HG03066 (cell line): ENCODE results near the gene BST1.
"Not testable (repeated sequence)": the region's sequence is repeated elsewhere in the genome, so short reads cannot be mapped to it uniquely, and the experiment has no call there.

Experiments used
- ATAC-seq: cut with Tn5 transposase; IDR thresholded peaks from one replicate; pipeline ENCODE4 v1.9.1; 2021; ENCODE audit warnings: low read depth; ENCODE audit not compliant: unreplicated experiment

Gene BST1

GRCh38 chr4:15706646-15707362 lies 3.9 kb downstream of the BST1 start:
- no peak for ATAC-seq

- no peak for ATAC-seq
Measured at GRCh38 chr4:15707363-15707715, 4.5 kb downstream of the BST1 start.

- no peak for ATAC-seq
Measured at GRCh38 chr4:15711762-15712161, 8.9 kb downstream of the BST1 start.

GRCh38 chr4:15712214-15712613 lies 9.3 kb downstream of the BST1 start:
- no peak for ATAC-seq

- ATAC-seq = no peak
Measured at GRCh38 chr4:15714141-15714540, 11.3 kb downstream of the BST1 start.

- no peak for ATAC-seq
Measured at GRCh38 chr4:15714646-15715435, 12.0 kb downstream of the BST1 start.

GRCh38 chr4:15716115-15716514 lies 13.2 kb downstream of the BST1 start:
- ATAC-seq = no peak

DNA sequence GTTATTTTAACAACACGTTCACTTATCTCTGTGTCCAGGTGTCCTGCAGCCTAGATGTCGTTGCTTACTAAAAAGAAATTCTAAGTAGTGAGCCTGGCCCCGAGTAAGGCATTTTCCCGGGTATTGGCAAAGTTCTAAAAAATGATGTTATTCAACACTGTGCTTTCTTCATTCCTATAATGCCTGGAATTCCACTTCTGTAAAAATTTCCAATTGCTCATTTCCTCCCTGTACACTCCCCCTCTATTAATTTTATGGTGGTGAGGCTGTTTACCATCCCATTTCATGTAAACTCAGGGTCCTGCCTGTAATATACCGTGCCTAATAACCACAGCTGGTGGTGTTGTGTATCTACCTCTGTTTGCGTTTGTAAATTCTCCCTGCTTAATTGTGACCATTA lies 14.2 kb downstream of the BST1 start:
- no peak for ATAC-seq

GRCh38 chr4:15717657-15718416 lies 15.0 kb downstream of the BST1 start:
- ATAC-seq = no peak

DNA sequence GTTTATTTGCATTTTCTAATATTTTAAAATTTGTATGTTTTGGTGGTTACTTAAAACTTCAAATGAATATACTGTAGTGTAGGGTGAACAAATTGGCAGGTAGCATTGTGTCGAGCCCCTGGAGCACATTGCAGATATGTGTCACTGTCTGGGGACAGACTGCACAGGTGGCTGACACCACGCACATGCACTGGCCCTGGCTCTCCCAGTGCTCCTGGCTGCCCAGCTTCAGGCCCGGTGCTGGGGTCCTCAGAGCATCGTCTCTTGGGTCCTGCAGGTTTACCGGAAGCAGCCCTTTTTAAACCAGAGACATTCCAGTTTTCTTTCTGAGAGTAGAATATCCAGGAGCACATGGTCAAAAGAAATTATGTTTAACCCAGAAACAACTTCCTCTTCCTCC lies 15.6 kb downstream of the BST1 start:
- ATAC-seq = no peak

DNA sequence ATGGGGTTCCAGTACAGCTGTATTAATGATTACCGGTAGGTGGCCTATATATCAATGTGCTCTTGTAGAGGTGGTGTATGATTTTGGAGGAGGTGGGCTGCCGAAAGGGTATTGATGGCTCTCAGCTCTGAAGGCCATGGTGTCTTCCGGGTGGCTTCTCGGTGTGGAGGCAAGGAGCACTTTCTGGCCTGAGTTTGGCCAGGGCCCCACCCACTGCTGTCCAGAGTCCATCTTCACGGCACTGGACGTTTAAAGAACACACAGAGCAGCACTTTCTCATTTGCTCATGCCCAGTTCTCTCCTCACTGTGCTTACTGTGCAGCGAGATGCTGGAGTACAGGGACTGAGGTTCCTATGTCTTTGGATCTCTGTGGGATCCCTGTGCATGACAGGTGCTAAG lies 16.1 kb downstream of the BST1 start:
- ATAC-seq = no peak

DNA sequence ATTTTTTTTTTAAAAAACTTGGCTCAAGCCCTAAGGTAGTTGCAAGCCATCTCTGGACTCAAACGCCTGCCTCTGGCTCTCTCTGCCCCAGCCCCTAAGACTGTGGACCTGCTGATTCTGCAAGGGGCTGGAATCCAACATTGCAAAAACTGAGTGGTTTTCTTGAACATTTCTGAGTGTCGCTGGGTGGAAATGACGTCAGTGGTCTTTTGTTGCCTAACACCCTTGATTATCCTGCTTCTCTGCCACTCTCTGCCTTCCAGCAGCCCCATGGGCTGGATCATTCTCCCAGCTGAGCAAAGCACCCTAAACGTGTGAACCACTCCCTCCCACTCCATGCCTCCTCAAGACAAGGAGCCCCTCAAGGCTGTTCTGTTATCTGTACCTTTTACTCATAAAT lies 16.6 kb downstream of the BST1 start:
- no peak for ATAC-seq

DNA sequence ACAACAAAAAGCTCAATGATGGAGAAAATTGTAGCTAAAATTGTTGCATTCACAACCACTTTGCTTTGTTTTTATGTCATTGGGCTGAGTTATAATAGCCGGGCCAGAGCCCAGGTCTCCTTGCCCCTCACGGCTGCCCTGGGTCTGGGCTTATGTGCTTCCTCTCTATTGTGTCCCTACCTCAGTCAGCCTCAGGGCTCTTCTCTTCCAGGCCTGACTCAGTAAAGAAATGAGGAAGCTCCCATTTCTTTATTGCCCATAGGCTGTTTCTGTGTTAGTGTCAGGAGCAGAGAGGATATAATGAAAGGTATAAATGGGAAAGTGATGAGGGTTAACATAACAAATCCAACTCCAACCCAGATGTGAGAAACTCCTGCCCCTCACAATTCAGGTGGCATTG lies 18.0 kb downstream of the BST1 start:
- ATAC-seq = no peak

DNA sequence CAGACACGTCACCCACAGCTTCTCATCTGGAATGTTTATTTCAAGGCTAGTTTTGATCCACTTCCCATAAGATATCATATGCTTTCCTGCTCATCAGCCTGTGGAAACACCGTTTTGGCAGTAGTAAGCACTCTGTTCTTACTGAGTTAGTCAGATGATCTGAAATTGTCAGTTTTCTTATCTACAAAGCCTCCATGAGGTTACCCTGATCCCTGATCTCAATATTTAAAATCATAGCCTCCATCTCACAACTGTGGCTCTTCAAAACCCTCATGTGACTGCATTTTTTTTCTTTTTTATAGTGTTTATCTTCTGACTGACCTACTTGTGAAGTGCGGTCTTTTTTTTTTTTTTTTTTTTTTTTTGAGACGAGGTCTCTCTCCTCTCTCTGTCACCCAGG lies 22.7 kb downstream of the BST1 start:
- ATAC-seq = no peak

DNA sequence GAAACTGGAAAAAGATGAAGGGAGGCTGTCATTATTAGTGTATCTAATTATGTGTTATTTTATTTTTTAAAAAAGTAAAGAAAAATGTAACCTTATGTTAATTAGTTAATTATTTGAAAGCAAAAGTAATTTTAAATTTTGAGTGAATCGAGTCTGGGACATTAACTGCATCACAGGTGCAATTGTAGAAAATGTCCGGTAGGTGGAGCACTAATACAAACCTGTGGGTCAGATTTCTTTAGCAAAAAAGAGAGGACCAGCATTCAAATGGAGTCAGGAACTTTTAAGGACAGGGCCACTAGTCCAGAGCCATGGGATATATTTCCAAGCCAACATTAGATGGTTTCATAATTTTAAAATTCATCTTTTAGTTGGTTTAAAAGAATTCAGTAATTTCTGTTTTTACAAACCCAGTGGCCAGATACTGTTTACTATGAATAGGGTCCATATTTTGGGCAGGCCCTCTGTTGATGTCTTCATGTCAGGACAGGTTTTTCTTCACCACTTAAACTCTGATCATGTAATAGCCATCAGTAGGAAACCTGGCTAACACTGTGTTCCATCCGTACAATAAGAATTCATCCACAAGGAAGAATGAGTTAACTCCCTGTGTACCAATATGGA lies 27.2 kb downstream of the BST1 start:
- ATAC-seq = no peak

GRCh38 chr4:15733061-15733460 lies 30.2 kb downstream of the BST1 start:
- not testable (repeated sequence) for ATAC-seq

DNA sequence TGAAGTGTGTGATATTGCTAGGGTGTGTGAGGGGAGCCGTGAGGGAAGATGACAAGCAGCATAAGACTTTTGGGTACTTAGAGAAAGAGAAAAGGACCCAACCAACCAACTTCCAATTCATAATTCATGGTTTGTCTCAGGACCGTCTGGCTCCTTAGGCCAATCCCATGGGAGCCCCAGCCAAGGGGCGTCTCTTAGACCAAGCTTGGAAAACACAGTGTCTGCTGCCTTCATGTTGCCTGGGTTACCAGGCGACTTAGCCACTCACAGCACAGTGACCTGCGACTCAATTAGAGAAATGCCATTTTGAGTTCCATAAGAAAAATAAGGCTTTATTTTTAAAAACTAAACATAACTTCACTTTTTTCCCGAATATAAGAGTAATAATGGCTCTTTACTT lies 32.7 kb downstream of the BST1 start:
- ATAC-seq = no peak

DNA sequence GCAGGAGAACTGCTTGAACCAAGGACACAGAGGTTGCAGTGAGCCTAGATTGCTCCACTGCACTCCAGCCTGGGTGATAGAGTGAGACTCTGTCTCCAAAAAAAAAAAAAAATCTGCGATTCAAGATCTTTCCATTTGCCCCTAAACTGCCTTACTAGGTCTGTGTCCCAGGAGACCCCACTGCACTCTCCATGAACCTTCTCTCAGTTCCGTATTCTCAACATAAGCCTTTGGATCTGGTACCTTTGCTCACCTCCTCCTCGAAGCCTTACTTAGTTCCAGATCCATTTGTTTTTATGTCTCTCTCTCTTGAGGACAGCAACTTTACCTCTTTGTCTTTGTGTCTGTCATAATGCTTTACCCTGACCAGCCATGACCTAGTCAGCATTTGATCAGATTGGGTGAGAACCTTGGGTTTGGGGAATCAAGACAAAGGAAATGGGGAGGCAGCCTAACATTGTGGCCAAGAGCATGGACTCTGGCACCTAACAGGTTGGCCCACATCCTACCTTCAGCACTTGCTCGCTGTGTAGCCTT lies 33.7 kb downstream of the BST1 start:
- ATAC-seq = no peak

DNA sequence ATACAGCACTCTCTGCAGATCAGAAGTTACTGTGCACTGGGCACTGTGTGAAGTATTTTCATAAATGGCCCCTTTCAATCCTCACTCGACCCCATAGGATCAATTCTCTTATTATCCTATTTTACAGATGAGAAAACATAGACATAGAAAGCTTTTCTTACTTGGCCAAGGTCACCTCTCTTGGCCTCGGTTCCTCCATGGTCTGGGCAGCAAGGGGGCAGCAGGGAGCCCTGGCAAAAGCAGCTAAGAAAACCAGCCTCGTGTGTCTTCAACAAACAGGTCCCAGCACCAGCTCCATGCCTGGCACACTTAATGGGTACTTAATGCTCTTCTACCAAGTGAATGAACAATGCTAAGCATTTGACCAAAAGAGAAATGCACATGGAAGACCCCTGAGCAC lies 34.4 kb downstream of the BST1 start:
- no peak for ATAC-seq

- ATAC-seq = no peak
Measured at GRCh38 chr4:15738877-15739276, 36.0 kb downstream of the BST1 start.
